Measurements from ENCODE around the gene LAP3. TPM values are rescaled to one million over a fixed set of nuclear protein-coding genes. Genes with fewer than 3 reads are reported as not detected.

The LAP3 gene
- total and polyA plus RNA-seq, 11 donors = 14.4 to 281 (median 66.1) TPM

GRCh38 chr4:17636696-17637622, 60.0 kb downstream of the LAP3 start:
- TF ChIP-seq CTCF (IDR thresholded peaks at IDR 0.05) = peak; percentile 84 to 96 (median 90)
- no peak for TF ChIP-seq POLR2A (IDR thresholded peaks at IDR 0.05)
- no peak overlapping the region for H3K27ac ChIP-seq
- intact Hi-C loops (cut with DNase I) = loop anchor here (1.0 to 10.0 kb wide), 8 partner anchors 86 to 958 kb away; partner anchors contain the start of gene FAM184B (in 1 of the 10)
- DNase-seq (peak; percentile 64 to 84 (median 75)), ATAC-seq (peak; percentile 60 to 93 (median 84))
- 54 to 59% (median 56%) methylated on average over 31 to 32 of the region's 32 CpGs for WGBS, 4 donors
- H3K36me3 ChIP-seq = peaks cover 0 to 47% (median 40%) of the 10 kb centered on the region in 9 donors
- no peaks in the 10 kb centered on the region for H3K27me3 ChIP-seq
- H3K9me3 ChIP-seq = no peaks in the 10 kb centered on the region
- H3K4me3 ChIP-seq = no peak overlapping the region
- H3K4me1 ChIP-seq = peaks cover 0 to 5% (median 0%) of the 10 kb centered on the region in 12 donors

GRCh38 chr4:17639136-17639535, 62.1 kb downstream of the LAP3 start:
- Histone ChIP-seq H3K27me3 (no peaks in the 10 kb centered on the region), H3K36me3 (peaks cover 0 to 25% (median 18%) of the 10 kb centered on the region in 9 donors), H3K9me3 (no peaks in the 10 kb centered on the region), H3K27ac (no peak overlapping the region), H3K4me3 (no peak overlapping the region), H3K4me1 (peaks cover 0 to 6% (median 0%) of the 10 kb centered on the region in 12 donors)
- no peak for TF ChIP-seq POLR2A (IDR thresholded peaks at IDR 0.05)
- no peak for TF ChIP-seq CTCF (IDR thresholded peaks at IDR 0.05)
- intact Hi-C loops (cut with DNase I) = loop anchor here in 6 of 10 donors (2.0 to 10.0 kb wide), 6 partner anchors 92 to 956 kb away; partner anchors contain the start of gene FAM184B (in 1 of the 6)
- DNase-seq (no peak), ATAC-seq (no peak)
- 77 to 93% (median 78%) methylated on average over 6 to 7 of the region's 7 CpGs for WGBS, 4 donors

GRCh38 chr4:17642398-17642783, 65.4 kb downstream of the LAP3 start:
- no peak for ATAC-seq
- no peak for DNase-seq
- Histone ChIP-seq H3K4me1 (peaks cover 0 to 3% (median 0%) of the 10 kb centered on the region in 12 donors), H3K4me3 (no peak overlapping the region), H3K27me3 (no peaks in the 10 kb centered on the region), H3K9me3 (peaks cover 0 to 4% (median 0%) of the 10 kb centered on the region in 12 donors), H3K36me3 (peaks cover 0 to 7% (median 0%) of the 10 kb centered on the region in 9 donors), H3K27ac (no peak overlapping the region)
- intact Hi-C loops (cut with DNase I) = no loop called here
- TF ChIP-seq CTCF (IDR thresholded peaks at IDR 0.05) (no peak), POLR2A (IDR thresholded peaks at IDR 0.05) (no peak)
- WGBS, 4 donors = 75 to 92% (median 82%) methylated on average over 1 of the region's 1 CpG

GRCh38 chr4:17646693-17647092, 69.7 kb downstream of the LAP3 start:
- no peaks in the 10 kb centered on the region for H3K27me3 ChIP-seq
- no peak for DNase-seq
- no peaks in the 10 kb centered on the region for H3K36me3 ChIP-seq
- no peak for ATAC-seq
- TF ChIP-seq CTCF (IDR thresholded peaks at IDR 0.05) (no peak), POLR2A (IDR thresholded peaks at IDR 0.05) (no peak)
- H3K9me3 ChIP-seq = peaks cover 0 to 4% (median 0%) of the 10 kb centered on the region in 12 donors
- no peak overlapping the region for H3K27ac ChIP-seq
- no peak overlapping the region for H3K4me3 ChIP-seq
- intact Hi-C loops (cut with DNase I) = no loop called here
- H3K4me1 ChIP-seq = peaks cover 0 to 3% (median 0%) of the 10 kb centered on the region in 12 donors
- 64 to 75% (median 74%) methylated on average over 3 of the region's 3 CpGs for WGBS, 4 donors

Measured in heart left ventricle (tissue), 16 donors.